Endodermal cell (in vitro differentiated cells): ENCODE measurements around the gene PTPRR. TPM values are rescaled to one million over a fixed set of nuclear protein-coding genes. Genes with fewer than 3 reads are reported as not detected.
A peak's percentile ranks its signal among the peaks of the same experiment; 100 is the strongest.

Experiments
- DNase-seq: peaks from one replicate; pipeline ENCODE4 v3.0.0-alpha.2; 2017
- H3K27ac ChIP-seq: 2 replicates; pipeline ENCODE4 v1.5.1; 2013; ENCODE audit warnings: mild to moderate bottlenecking, low read depth, low read length, moderate library complexity
- H3K27me3 ChIP-seq: 2 replicates; pipeline ENCODE4 v1.6.1; 2013; ENCODE audit warnings: mild to moderate bottlenecking, low read length, moderate library complexity; ENCODE audit not compliant: insufficient read depth, control insufficient read depth, poor library complexity, severe bottlenecking
- H3K36me3 ChIP-seq: 2 replicates; pipeline ENCODE4 v1.7.0; 2013; ENCODE audit warnings: mild to moderate bottlenecking, low read length, moderate library complexity; ENCODE audit not compliant: control insufficient read depth, insufficient read depth
- H3K4me1 ChIP-seq: one replicate; pipeline ENCODE4 v1.7.0; 2013; ENCODE audit warnings: low read length; ENCODE audit not compliant: control insufficient read depth, insufficient read depth
- H3K4me3 ChIP-seq: 2 replicates; pipeline ENCODE4 v1.5.1; 2013; ENCODE audit warnings: mild to moderate bottlenecking, low read length, moderate library complexity
- H3K9ac ChIP-seq: 2 replicates; pipeline ENCODE4 v1.6.1; 2013; ENCODE audit warnings: mild to moderate bottlenecking, low read length, moderate library complexity; ENCODE audit not compliant: poor library complexity, severe bottlenecking; ENCODE audit errors: extremely low read depth
- H3K9me3 ChIP-seq: 2 replicates; pipeline ENCODE4 v1.6.1; 2013; ENCODE audit warnings: mild to moderate bottlenecking, low read length, moderate library complexity; ENCODE audit not compliant: control insufficient read depth
- H3K27ac Mint-ChIP-seq: 2 replicates; pipeline ENCODE4 v1.8.0; 2020; ENCODE audit warnings: mixed read lengths
- H3K27me3 Mint-ChIP-seq: 2 replicates; pipeline ENCODE4 v1.8.0; 2021; ENCODE audit warnings: mild to moderate bottlenecking, mixed read lengths; ENCODE audit not compliant: insufficient read depth
- H3K36me3 Mint-ChIP-seq: 2 replicates; pipeline ENCODE4 v1.8.0; 2020; ENCODE audit warnings: low read depth, mixed read lengths
- H3K4me1 Mint-ChIP-seq: 2 replicates; pipeline ENCODE4 v1.8.0; 2020; ENCODE audit warnings: mixed read lengths
- H3K4me3 Mint-ChIP-seq: 2 replicates; pipeline ENCODE4 v1.8.0; 2020; ENCODE audit warnings: mild to moderate bottlenecking, moderate library complexity, mixed read lengths
- H3K9me3 Mint-ChIP-seq: 2 replicates; pipeline ENCODE4 v1.8.0; 2020; ENCODE audit warnings: mild to moderate bottlenecking, mixed read lengths
- CTCF ChIP-seq: fragments of 200-600 bp; sonication (generic); conservative IDR thresholded peaks from 2 replicates; pipeline ENCODE4 v1.5.0; 2021; ENCODE audit warnings: antibody characterized with exemption, mild to moderate bottlenecking
- WGBS, 2 experiments: methylation state at CpG; one replicate each; pipeline versions ENCODE4 v1.1.5 to v1.1.7; 2013; ENCODE audit warnings: missing lambda C conversion rate in 2 of 2, mixed read lengths in 1 of 2; ENCODE audit not compliant: insufficient coverage in 1 of 2, insufficient read length in 1 of 2; 5-methylcytosine and 5-hydroxymethylcytosine counted together
- total RNA-seq, 2 donors: library from RNA; stranded (reverse); fragmentation: NEBNext Ultra II Directional in 1 of 2; extraction: Animal tissue kit (Norgen Biotek cat#: 25700) in 1 of 2; gene quantifications; 2 replicates in 1 of 2; 3 replicates in 1 of 2; pipeline ENCODE4 v1.2.1, GENCODE V29; 2021

The PTPRR gene
- total RNA-seq, 2 donors from 2014 or later: 0.27 to 0.40 TPM

GRCh38 chr12:70962226-70962794 is 41.8 kb upstream of the PTPRR start:
- Mint-ChIP-seq H3K27ac (no peak overlapping the region), H3K4me3 (no peak overlapping the region), H3K9me3 (no peaks in the 10 kb centered on the region), H3K4me1 (peaks cover 2% of the 10 kb centered on the region), H3K27me3 (no peaks in the 10 kb centered on the region), H3K36me3 (no peaks in the 10 kb centered on the region)
- H3K27me3 ChIP-seq: no peaks in the 10 kb centered on the region
- WGBS, 2 experiments: 64 to 82% methylated on average over 1 to 2 of the region's 2 CpGs
- H3K9ac ChIP-seq: no peak overlapping the region
- H3K4me3 ChIP-seq: no peak overlapping the region
- DNase-seq: no peak
- H3K27ac ChIP-seq: peak overlapping the region; percentile 26
- no peaks in the 10 kb centered on the region for H3K36me3 ChIP-seq
- no peaks in the 10 kb centered on the region for H3K4me1 ChIP-seq
- TF ChIP-seq CTCF: no peak
- no peaks in the 10 kb centered on the region for H3K9me3 ChIP-seq

GRCh38 chr12:70960484-70960883 is 39.9 kb upstream of the PTPRR start:
- H3K4me1 ChIP-seq: no peaks in the 10 kb centered on the region
- H3K9ac ChIP-seq: no peak overlapping the region
- H3K27me3 ChIP-seq: no peaks in the 10 kb centered on the region
- no peaks in the 10 kb centered on the region for H3K36me3 Mint-ChIP-seq
- TF ChIP-seq CTCF: no peak
- H3K4me3 Mint-ChIP-seq: no peak overlapping the region
- H3K36me3 ChIP-seq: no peaks in the 10 kb centered on the region
- no peak for DNase-seq
- 81 to 84% methylated on average over 1 of the region's 1 CpG for WGBS, 2 experiments
- H3K27ac ChIP-seq: no peak overlapping the region
- no peaks in the 10 kb centered on the region for H3K9me3 ChIP-seq
- H3K4me3 ChIP-seq: no peak overlapping the region
- H3K9me3 Mint-ChIP-seq: no peaks in the 10 kb centered on the region
- H3K27me3 Mint-ChIP-seq: no peaks in the 10 kb centered on the region
- H3K27ac Mint-ChIP-seq: no peak overlapping the region
- peaks cover 2% of the 10 kb centered on the region for H3K4me1 Mint-ChIP-seq

- no peak overlapping the region for H3K4me3 ChIP-seq
- DNase-seq: no peak
- Mint-ChIP-seq H3K27me3 (no peaks in the 10 kb centered on the region), H3K27ac (no peak overlapping the region), H3K9me3 (no peaks in the 10 kb centered on the region), H3K4me1 (no peaks in the 10 kb centered on the region), H3K36me3 (no peaks in the 10 kb centered on the region), H3K4me3 (no peak overlapping the region)
- 100% methylated on average over 1 of the region's 1 CpG; no CpG with 5 or more reads in 1 of the 2 experiments for WGBS, 2 experiments
- no peak for TF ChIP-seq CTCF
- no peaks in the 10 kb centered on the region for H3K27me3 ChIP-seq
- no peaks in the 10 kb centered on the region for H3K9me3 ChIP-seq
- H3K4me1 ChIP-seq: no peaks in the 10 kb centered on the region
- H3K36me3 ChIP-seq: no peaks in the 10 kb centered on the region
- no peak overlapping the region for H3K27ac ChIP-seq
- no peak overlapping the region for H3K9ac ChIP-seq
Observed at GRCh38 chr12:70955415-70955814, 34.9 kb upstream of the PTPRR start.
